ENCODE measurements around the gene SPPL3. TPM values are rescaled to one million over a fixed set of nuclear protein-coding genes. Genes with fewer than 3 reads are reported as not detected.
A peak's percentile ranks its signal among the peaks of the same experiment; 100 is the strongest.
"Not testable (repeated sequence)": the region's sequence is repeated elsewhere in the genome, so short reads cannot be mapped to it uniquely, and the experiment has no call there.

SPPL3 gene, protein sequence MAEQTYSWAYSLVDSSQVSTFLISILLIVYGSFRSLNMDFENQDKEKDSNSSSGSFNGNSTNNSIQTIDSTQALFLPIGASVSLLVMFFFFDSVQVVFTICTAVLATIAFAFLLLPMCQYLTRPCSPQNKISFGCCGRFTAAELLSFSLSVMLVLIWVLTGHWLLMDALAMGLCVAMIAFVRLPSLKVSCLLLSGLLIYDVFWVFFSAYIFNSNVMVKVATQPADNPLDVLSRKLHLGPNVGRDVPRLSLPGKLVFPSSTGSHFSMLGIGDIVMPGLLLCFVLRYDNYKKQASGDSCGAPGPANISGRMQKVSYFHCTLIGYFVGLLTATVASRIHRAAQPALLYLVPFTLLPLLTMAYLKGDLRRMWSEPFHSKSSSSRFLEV
- polyA plus RNA-seq (2011; rRNA removed), result 13.2 and 17.5 TPM in 2 replicates
- polyA minus RNA-seq (2011; rRNA and poly(A)+ RNA removed), result 36.6 and 48.6 TPM in 2 replicates

DNA sequence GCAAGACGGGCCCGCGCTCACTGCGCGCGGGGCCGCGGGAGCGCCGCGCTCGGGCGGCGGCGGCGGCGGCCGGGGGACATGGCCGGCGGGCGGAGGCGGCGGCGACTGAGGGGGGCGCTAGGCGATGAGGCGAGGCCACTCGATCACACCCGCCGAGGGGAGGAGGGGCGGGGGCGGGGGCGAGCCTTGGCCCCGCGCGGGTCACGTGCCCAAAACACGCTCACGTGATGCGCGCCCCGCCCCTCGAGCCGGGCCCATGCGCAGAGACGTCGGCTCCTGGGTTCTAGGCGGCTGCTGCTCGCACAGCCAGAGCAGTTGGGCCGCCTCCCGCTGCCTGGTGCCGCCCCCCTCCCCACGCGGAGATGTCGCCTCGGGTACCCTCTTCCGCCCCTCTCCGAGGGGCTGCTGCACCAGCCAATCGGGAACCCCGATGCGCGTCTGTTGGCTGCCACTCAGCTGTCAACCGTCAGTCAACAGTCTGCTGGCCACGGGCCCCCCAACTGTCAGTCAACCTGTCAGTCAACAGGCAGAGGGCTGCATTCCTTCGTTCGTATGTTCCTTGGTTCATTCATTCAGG, at the start of gene SPPL3:
TSS of gene SPPL3 (minus strand) at position 162 of the 577 bp plus-strand sequence. CDS start 491 bp downstream, outside the sequence.
- DNase-seq (ENCODE audit: low read depth), result peak; percentile 11
- no peak for TF ChIP-seq CTCF (IDR thresholded peaks at IDR 0.05; ENCODE audit: insufficient read depth, low read depth, low read length)
- ChIA-PET POLR2A (no interaction called here), CTCF (interaction anchor here (0.8 kb wide), 1 partner anchor 57 kb away, joined by 3 read pairs; no protein-coding TSS in a partner anchor)
- H3K4me3 ChIP-seq (ENCODE audit: low read depth, low read length), result peak within 1 kb of the TSS; percentile 87
- H3K36me3 ChIP-seq (ENCODE audit: control insufficient read depth, insufficient read depth, low read length), result no peaks in the 10 kb centered on the region
- H3K27me3 ChIP-seq (ENCODE audit: control insufficient read depth, insufficient read depth, low read length), result no peaks in the 10 kb centered on the region

- ChIA-PET POLR2A (no interaction called here), CTCF (interaction anchor here (1.2 kb wide), 1 partner anchor 21 kb away, joined by 4 read pairs; no protein-coding TSS in a partner anchor)
- no peak overlapping the region for H3K4me3 ChIP-seq (ENCODE audit: low read depth, low read length)
- no peaks in the 10 kb centered on the region for H3K36me3 ChIP-seq (ENCODE audit: control insufficient read depth, insufficient read depth, low read length)
- no peaks in the 10 kb centered on the region for H3K27me3 ChIP-seq (ENCODE audit: control insufficient read depth, insufficient read depth, low read length)
- no peak for DNase-seq (ENCODE audit: low read depth)
- TF ChIP-seq CTCF (IDR thresholded peaks at IDR 0.05; ENCODE audit: insufficient read depth, low read depth, low read length), result no peak
Measured at GRCh38 chr12:120950807-120951206, 46.6 kb upstream of the SPPL3 start.

DNA sequence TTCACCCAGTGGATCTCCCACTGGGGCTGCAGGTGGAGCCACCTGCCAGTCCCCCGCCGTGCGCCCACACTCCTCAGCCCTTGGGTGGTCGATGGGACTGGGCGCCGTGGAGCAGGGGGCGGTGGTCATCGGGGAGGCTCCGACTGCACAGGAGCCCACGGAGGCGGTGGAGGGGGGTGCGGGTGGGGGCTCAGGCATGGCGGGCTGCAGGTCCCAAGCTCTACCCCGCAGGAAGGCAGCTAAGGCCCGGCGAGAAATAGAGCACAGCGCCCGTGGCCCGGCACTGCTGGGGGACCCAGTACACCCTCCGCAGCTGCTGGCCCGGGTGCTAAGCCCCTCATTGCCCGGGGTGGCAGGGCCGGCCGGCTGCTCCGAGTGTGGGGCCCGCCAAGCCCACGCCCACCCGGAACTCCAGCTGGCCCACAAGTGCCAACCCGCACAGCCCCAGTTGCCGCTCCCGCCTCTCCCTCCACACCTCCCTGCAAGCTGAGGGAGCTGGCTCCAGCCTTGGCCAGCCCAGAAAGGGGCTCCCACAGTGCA, 46.2 kb upstream of the SPPL3 start:
- H3K4me3 ChIP-seq (ENCODE audit: low read depth, low read length); CTCF ChIA-PET; H3K36me3 ChIP-seq (ENCODE audit: control insufficient read depth, insufficient read depth, low read length); POLR2A ChIA-PET; H3K27me3 ChIP-seq (ENCODE audit: control insufficient read depth, insufficient read depth, low read length); DNase-seq (ENCODE audit: low read depth): not testable (repeated sequence)

DNA sequence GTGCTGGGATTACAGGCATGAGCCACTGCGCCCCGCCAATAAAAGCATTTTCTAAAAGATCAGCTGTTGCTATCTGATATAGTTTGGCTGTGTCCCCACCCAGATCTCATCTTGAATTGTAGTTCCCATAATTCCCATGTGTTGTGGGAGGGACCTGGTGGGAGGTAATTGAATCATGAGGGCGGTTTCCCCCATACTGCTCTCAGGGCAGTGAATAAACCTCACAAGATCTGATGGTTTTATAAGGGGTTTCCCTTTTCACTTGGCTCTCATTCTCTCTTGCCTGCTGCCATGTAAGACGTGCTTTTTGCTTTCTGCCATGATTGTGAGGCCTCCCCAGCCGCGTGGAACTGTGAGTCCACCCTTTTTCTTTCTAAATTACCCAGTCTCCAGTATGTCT, 41.4 kb upstream of the SPPL3 start:
- H3K36me3 ChIP-seq (ENCODE audit: control insufficient read depth, insufficient read depth, low read length); H3K27me3 ChIP-seq (ENCODE audit: control insufficient read depth, insufficient read depth, low read length); POLR2A ChIA-PET; DNase-seq (ENCODE audit: low read depth); H3K4me3 ChIP-seq (ENCODE audit: low read depth, low read length): not testable (repeated sequence)
- CTCF ChIA-PET, result interaction anchor here (0.7 kb wide), 1 partner anchor 84 kb away, joined by 3 read pairs; no protein-coding TSS in a partner anchor

DNA sequence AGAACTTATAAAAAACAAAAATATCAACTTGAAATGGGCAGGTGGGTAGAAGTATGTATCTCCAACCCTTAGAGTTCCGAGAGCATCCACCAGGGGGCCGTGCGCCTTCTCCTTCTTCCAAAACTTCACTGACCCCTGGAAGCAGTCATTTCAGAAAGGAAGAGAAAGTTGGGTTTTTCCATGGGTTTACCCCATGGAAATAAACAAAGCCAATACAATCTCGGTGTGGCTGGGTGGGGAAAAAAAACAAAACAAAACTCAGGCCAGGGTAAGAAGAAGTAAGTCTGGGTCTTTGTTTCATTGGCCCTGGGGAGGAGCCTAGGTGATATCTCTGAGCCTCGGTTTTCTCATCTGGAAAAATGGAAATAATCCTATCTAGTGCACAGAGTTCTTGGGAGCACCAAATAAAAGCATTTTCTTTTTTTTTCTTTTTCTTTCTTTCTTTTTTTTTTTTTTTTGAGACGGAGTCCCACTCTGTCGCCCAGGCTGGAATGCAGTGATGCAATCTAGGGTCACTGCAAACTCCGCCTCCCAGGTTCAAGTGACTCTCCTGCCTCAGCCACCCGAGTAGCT, 40.6 kb upstream of the SPPL3 start:
- ChIA-PET POLR2A (no interaction called here), CTCF (interaction anchor here (0.7 to 1.3 kb wide), 5 partner anchors 9 to 297 kb away, joined by 3 to 5 read pairs (median 3); no protein-coding TSS in a partner anchor)
- Histone ChIP-seq H3K36me3 (ENCODE audit: control insufficient read depth, insufficient read depth, low read length) (no peaks in the 10 kb centered on the region), H3K27me3 (ENCODE audit: control insufficient read depth, insufficient read depth, low read length) (no peaks in the 10 kb centered on the region), H3K4me3 (ENCODE audit: low read depth, low read length) (no peak overlapping the region)
- peak; percentile 83 for TF ChIP-seq CTCF (IDR thresholded peaks at IDR 0.05; ENCODE audit: insufficient read depth, low read depth, low read length)
- DNase-seq (ENCODE audit: low read depth), result no peak

DNA sequence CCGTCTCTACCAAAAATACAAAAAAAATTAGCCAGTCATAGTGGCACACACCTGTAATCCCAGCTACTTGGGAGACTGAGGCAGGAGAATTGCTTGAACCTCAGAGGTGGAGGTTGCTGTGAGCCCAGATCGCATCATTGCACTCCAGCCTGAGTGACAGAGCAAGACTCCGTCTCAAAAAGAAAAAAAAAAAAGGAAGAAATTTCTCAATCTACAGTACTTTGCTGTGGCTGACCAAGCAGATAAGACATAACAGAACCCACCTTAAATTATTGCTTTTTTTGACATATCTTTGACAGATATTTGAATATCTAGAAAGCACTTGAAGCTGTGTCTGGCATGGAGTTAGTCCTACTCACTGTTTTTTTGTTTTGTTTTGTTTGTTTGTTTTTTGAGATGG, 39.3 kb upstream of the SPPL3 start:
- no peak overlapping the region for H3K4me3 ChIP-seq (ENCODE audit: low read depth, low read length)
- ChIA-PET CTCF (interaction anchor here (0.9 to 1.5 kb wide), 4 partner anchors 9 to 296 kb away, joined by 3 to 5 read pairs (median 4); no protein-coding TSS in a partner anchor), POLR2A (no interaction called here)
- no peaks in the 10 kb centered on the region for H3K36me3 ChIP-seq (ENCODE audit: control insufficient read depth, insufficient read depth, low read length)
- no peaks in the 10 kb centered on the region for H3K27me3 ChIP-seq (ENCODE audit: control insufficient read depth, insufficient read depth, low read length)
- no peak for TF ChIP-seq CTCF (IDR thresholded peaks at IDR 0.05; ENCODE audit: insufficient read depth, low read depth, low read length)
- no peak for DNase-seq (ENCODE audit: low read depth)

All from BJ (cell line).